ENCODE results near the gene PSD. TPM values are rescaled to one million over a fixed set of nuclear protein-coding genes. Genes with fewer than 3 reads are reported as not detected.

The PSD gene
- total RNA-seq, 1 experiment from 2014 or later, result 3.4 TPM

DNA sequence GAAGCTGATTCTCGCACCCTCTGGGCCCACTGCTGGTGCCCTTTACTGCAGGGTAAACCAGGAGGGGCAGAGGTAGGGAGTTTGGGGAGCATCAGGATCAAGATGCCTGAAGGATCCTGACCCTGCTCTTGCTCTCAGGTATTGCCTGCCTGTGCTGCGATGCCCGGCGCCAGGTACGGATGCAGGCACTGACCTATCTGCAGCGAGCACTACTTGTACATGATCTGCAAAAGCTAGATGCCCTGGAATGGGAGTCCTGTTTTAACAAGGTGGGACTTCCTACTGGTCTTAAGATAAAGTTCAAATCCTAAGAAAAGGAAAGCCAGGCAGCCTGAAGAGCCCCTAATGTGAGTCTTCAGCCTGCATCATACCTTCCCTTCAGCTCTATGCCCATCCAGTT is 39.2 kb downstream of the PSD start:
- H3K4ac ChIP-seq (ENCODE audit: low read depth, low read length), result no peak overlapping the region
- H3K27me3 ChIP-seq (ENCODE audit: insufficient read depth, low read length), result no peaks in the 10 kb centered on the region
- H3T11ph ChIP-seq (ENCODE audit: low read length), result no peak overlapping the region
- Mint-ChIP-seq H3K4me3 (no peak overlapping the region), H3K27ac (no peak overlapping the region), H3K36me3 (ENCODE audit: insufficient read depth in 1 of 3, low read depth in 3 of 3) (peaks cover 8 to 38% (median 23%) of the 10 kb centered on the region in 3 experiments), H3K9me3 (no peaks in the 10 kb centered on the region), H3K4me1 (no peaks in the 10 kb centered on the region), H3K27me3 (ENCODE audit: low read depth) (no peaks in the 10 kb centered on the region)
- no peak overlapping the region for H3K9ac ChIP-seq (ENCODE audit: extremely low read depth, insufficient read length, low read length)
- DNase-seq, result no peak
- H3K14ac ChIP-seq (ENCODE audit: insufficient read depth, low read length), result no peak overlapping the region
- H3K79me1 ChIP-seq (ENCODE audit: insufficient read depth, low read depth, low read length, poor library complexity, severe bottlenecking), result no peaks in the 10 kb centered on the region
- no peak overlapping the region for H2AK5ac ChIP-seq (ENCODE audit: insufficient read length, low read length)
- no peak overlapping the region for H4K8ac ChIP-seq (replicated peaks; ENCODE audit: insufficient read length, low read depth, low read length)
- H2BK15ac ChIP-seq (ENCODE audit: low read depth, low read length), result no peak overlapping the region
- H2BK20ac ChIP-seq (ENCODE audit: low read depth, low read length, poor library complexity, severe bottlenecking), result no peak overlapping the region
- no peak overlapping the region for H3K27ac ChIP-seq (ENCODE audit: insufficient read length, low read depth, low read length)
- H3K23me2 ChIP-seq (ENCODE audit: insufficient read length, low read depth, low read length, poor library complexity, severe bottlenecking), result no peaks in the 10 kb centered on the region
- no peak overlapping the region for H3K23ac ChIP-seq (ENCODE audit: insufficient read length, low read depth, low read length)
- H2AFZ ChIP-seq (ENCODE audit: low read length), result no peak overlapping the region
- H2BK120ac ChIP-seq (ENCODE audit: low read depth, low read length, poor library complexity, severe bottlenecking), result no peak overlapping the region
- no peaks in the 10 kb centered on the region for H3K79me2 ChIP-seq (ENCODE audit: insufficient read depth, low read length)
- WGBS (ENCODE audit: extremely low coverage, insufficient read length, low lambda C conversion rate), result no CpG with 5 or more reads among the region's 6 CpGs
- H3K56ac ChIP-seq (ENCODE audit: insufficient read length, low read depth, low read length), result no peak overlapping the region
- H4K5ac ChIP-seq (ENCODE audit: insufficient read length, low read depth, low read length), result no peak overlapping the region
- TF ChIP-seq, protein P1, sequence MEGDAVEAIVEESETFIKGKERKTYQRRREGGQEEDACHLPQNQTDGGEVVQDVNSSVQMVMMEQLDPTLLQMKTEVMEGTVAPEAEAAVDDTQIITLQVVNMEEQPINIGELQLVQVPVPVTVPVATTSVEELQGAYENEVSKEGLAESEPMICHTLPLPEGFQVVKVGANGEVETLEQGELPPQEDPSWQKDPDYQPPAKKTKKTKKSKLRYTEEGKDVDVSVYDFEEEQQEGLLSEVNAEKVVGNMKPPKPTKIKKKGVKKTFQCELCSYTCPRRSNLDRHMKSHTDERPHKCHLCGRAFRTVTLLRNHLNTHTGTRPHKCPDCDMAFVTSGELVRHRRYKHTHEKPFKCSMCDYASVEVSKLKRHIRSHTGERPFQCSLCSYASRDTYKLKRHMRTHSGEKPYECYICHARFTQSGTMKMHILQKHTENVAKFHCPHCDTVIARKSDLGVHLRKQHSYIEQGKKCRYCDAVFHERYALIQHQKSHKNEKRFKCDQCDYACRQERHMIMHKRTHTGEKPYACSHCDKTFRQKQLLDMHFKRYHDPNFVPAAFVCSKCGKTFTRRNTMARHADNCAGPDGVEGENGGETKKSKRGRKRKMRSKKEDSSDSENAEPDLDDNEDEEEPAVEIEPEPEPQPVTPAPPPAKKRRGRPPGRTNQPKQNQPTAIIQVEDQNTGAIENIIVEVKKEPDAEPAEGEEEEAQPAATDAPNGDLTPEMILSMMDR (conservative IDR thresholded peaks at IDR 0.05), result no peak
- H3K18ac ChIP-seq (ENCODE audit: insufficient read length, low read depth, low read length), result no peak overlapping the region
- H3K4me1 ChIP-seq (ENCODE audit: insufficient read depth, low read length), result no peaks in the 10 kb centered on the region
- H3K9me3 ChIP-seq (ENCODE audit: control insufficient read depth, low read depth, low read length), result no peaks in the 10 kb centered on the region
- H3K4me2 ChIP-seq (ENCODE audit: insufficient read depth, insufficient read length, low read length), result no peak overlapping the region
- H4K20me1 ChIP-seq (ENCODE audit: control insufficient read depth, insufficient read depth, insufficient read length), result no peaks in the 10 kb centered on the region
- H4K91ac ChIP-seq (ENCODE audit: insufficient read length, low read depth, low read length), result no peak overlapping the region
- no peak overlapping the region for H2BK12ac ChIP-seq (ENCODE audit: insufficient read length, low read depth, low read length)
- no peak overlapping the region for H2BK5ac ChIP-seq (ENCODE audit: insufficient read length, low read length)

Data from H9 (cell line).